ENCODE results near the gene MSI2.
A peak's percentile ranks its signal among the peaks of the same experiment; 100 is the strongest.

The MSI2 gene

DNA sequence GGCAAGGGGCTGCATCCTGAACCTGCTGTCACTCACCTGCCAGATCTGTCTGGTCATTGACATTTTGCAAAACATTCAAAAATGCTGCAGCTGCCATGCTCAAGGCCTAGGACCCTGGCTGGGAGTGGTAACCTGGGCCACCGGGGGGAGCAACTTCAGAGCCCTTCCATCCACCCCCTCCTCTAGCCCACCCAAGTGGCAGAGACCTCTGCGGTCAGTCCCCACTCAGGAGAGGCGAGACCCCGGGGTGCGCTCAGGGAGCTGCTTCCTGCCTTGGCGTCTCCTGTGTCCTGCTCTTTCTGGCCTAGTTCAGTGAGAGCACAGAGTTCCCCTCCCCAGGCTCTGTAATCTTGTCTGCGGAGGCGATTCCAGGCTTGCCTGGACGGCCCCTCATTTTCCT, 380.0 kb downstream of the MSI2 start:
- no peak for TF ChIP-seq CTCF (conservative IDR thresholded peaks at IDR 0.05; ENCODE audit: low read depth)
- H3K27ac ChIP-seq, result peak overlapping the region; percentile 61
- ChIA-PET CTCF (interaction anchor here (0.9 kb wide), 1 partner anchor 393 kb away, joined by 3 read pairs; no protein-coding TSS in a partner anchor), POLR2A (ENCODE audit: low non-redundant PET) (no interaction called here)
- DNase-seq (ENCODE audit: low spot score), result no peak

- TF ChIP-seq CTCF (conservative IDR thresholded peaks at IDR 0.05; ENCODE audit: low read depth), result no peak
- no peak for DNase-seq (ENCODE audit: low spot score)
- H3K27ac ChIP-seq, result peak overlapping the region; percentile 61
- POLR2A ChIA-PET (ENCODE audit: low non-redundant PET), result no interaction called here
- CTCF ChIA-PET, result interaction anchor here (0.5 kb wide), 1 partner anchor 192 kb away, joined by 7 read pairs; no protein-coding TSS in a partner anchor
Observed at GRCh38 chr17:57636985-57637665, 380.8 kb downstream of the MSI2 start.

GRCh38 chr17:57637666-57638010, 381.3 kb downstream of the MSI2 start:
- no peak for TF ChIP-seq CTCF (conservative IDR thresholded peaks at IDR 0.05; ENCODE audit: low read depth)
- POLR2A ChIA-PET (ENCODE audit: low non-redundant PET), result no interaction called here
- H3K27ac ChIP-seq, result peak overlapping the region; percentile 61
- no peak for DNase-seq (ENCODE audit: low spot score)
- CTCF ChIA-PET, result no interaction called here

GRCh38 chr17:57638284-57638683, 382.0 kb downstream of the MSI2 start:
- TF ChIP-seq CTCF (conservative IDR thresholded peaks at IDR 0.05; ENCODE audit: low read depth), result no peak
- H3K27ac ChIP-seq, result no peak overlapping the region
- ChIA-PET CTCF (no interaction called here), POLR2A (ENCODE audit: low non-redundant PET) (no interaction called here)
- no peak for DNase-seq (ENCODE audit: low spot score)

DNA sequence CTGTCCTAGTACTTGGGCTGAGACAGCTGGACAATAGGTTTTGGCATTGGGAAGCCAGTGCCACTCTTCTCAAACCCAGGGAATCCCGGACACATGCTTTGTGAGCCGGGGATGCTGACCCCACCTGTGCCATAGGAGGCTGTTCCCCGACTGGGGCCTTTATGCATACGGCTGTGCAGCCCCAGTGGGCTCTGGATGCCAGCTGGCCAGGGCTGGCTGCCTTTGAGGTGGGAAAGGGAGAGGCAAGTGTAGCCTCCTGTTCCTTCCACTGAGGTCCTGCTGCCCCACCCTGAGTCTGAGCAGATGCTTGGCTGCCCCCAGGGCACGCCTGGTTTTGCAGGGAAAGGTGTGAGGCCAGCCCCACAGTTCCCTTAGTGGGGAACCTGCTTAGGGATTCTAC, 383.1 kb downstream of the MSI2 start:
- CTCF ChIA-PET, result interaction anchor here (0.6 kb wide), 1 partner anchor 17 kb away, joined by 3 read pairs; no protein-coding TSS in a partner anchor
- POLR2A ChIA-PET (ENCODE audit: low non-redundant PET), result no interaction called here
- no peak for DNase-seq (ENCODE audit: low spot score)
- no peak overlapping the region for H3K27ac ChIP-seq
- TF ChIP-seq CTCF (conservative IDR thresholded peaks at IDR 0.05; ENCODE audit: low read depth), result no peak

GRCh38 chr17:57640079-57640478, 383.8 kb downstream of the MSI2 start:
- no peak for DNase-seq (ENCODE audit: low spot score)
- TF ChIP-seq CTCF (conservative IDR thresholded peaks at IDR 0.05; ENCODE audit: low read depth), result no peak
- ChIA-PET CTCF (no interaction called here), POLR2A (ENCODE audit: low non-redundant PET) (no interaction called here)
- H3K27ac ChIP-seq, result no peak overlapping the region
